Caco-2 (cell line): ENCODE data around the gene RHBDD1. TPM values are rescaled to one million over a fixed set of nuclear protein-coding genes. Genes with fewer than 3 reads are reported as not detected.

Experiments used
- BruUV-seq: library from RNA; stranded (reverse); fragments of 400-500 nt; replicated peaks from 2 replicates; lab custom pipeline; 2021; lab: Mats Ljungman, UMichigan
- CTCF ChIA-PET: fragments of 300-600 bp; sonication (Branson Sonifier 250); formaldehyde crosslinking; loops from one replicate; lab custom pipeline; 2022; ENCODE audit warnings: antibody characterized with exemption; lab: Charles Lee
- POLR2A ChIA-PET: fragments of 300-600 bp; sonication (Branson Sonifier 250); formaldehyde crosslinking; loops from one replicate; lab custom pipeline; 2022; ENCODE audit warnings: antibody characterized with exemption; lab: Charles Lee
- DNase-seq, 2 experiments: peaks; one replicate each; pipeline versions ENCODE4 v3.0.0 to v3.0.0-alpha.2; 2020 to 2022
- H3K27me3 ChIP-seq: replicated peaks from 2 replicates; pipeline ENCODE4 v1.6.0; 2011; ENCODE audit warnings: low read length; ENCODE audit not compliant: control insufficient read depth, insufficient read depth
- H3K36me3 ChIP-seq: 2 replicates; pipeline ENCODE4 v1.5.1; 2011; ENCODE audit warnings: low read length; ENCODE audit not compliant: control insufficient read depth, insufficient read depth
- H3K4me1 ChIP-seq: fragments of 250-450 bp; sonication (Bioruptor Pico); 2 replicates; pipeline ENCODE4 v1.5.1; 2020; ENCODE audit warnings: mild to moderate bottlenecking
- H3K4me3 ChIP-seq: 2 replicates; pipeline ENCODE4 v1.5.1; 2011; ENCODE audit warnings: low read depth, mild to moderate bottlenecking, control low read depth, low read length
- H3K9me3 ChIP-seq: fragments of 250-450 bp; sonication (Bioruptor Pico); 2 replicates; pipeline ENCODE4 v1.5.1; 2020; ENCODE audit warnings: mild to moderate bottlenecking, moderate library complexity
- H3K27ac Mint-ChIP-seq: one replicate; pipeline ENCODE4 v1.8.0; 2022; ENCODE audit warnings: mixed read lengths; ENCODE audit not compliant: unreplicated experiment
- H3K27me3 Mint-ChIP-seq: one replicate; pipeline ENCODE4 v1.8.0; 2022; ENCODE audit warnings: mixed read lengths; ENCODE audit not compliant: insufficient read depth, unreplicated experiment
- H3K36me3 Mint-ChIP-seq: one replicate; pipeline ENCODE4 v1.8.0; 2022; ENCODE audit warnings: mild to moderate bottlenecking, mixed read lengths; ENCODE audit not compliant: insufficient read depth, unreplicated experiment
- H3K4me1 Mint-ChIP-seq: one replicate; pipeline ENCODE4 v1.8.0; 2022; ENCODE audit warnings: low read depth, mixed read lengths; ENCODE audit not compliant: unreplicated experiment
- H3K4me3 Mint-ChIP-seq: one replicate; pipeline ENCODE4 v1.8.0; 2022; ENCODE audit warnings: mild to moderate bottlenecking, moderate library complexity, mixed read lengths; ENCODE audit not compliant: unreplicated experiment
- H3K9me3 Mint-ChIP-seq: one replicate; pipeline ENCODE4 v1.8.0; 2022; ENCODE audit warnings: mixed read lengths; ENCODE audit not compliant: unreplicated experiment
- CTCF ChIP-seq, 2 experiments: fragments of 200-600 bp in 1 of 2; IDR thresholded peaks; 1 replicate in 1 of 2; 2 replicates in 1 of 2; pipeline versions ENCODE4 v1.5.1 to v1.8.0; 2011 to 2022; ENCODE audit warnings: antibody characterized with exemption in 1 of 2, control low read depth in 1 of 2, inconsistent platforms in 1 of 2, low read depth in 1 of 2, low read length in 1 of 2, mild to moderate bottlenecking in 1 of 2, moderate library complexity in 1 of 2; ENCODE audit not compliant: insufficient read depth in 1 of 2, severe bottlenecking in 1 of 2, unreplicated experiment in 1 of 2
- intact Hi-C: fragments of 100-400 bp; cut with micrococcal nuclease; formaldehyde crosslinking; loops from one replicate; pipeline ENCODE4 v1.10.0; 2022; ENCODE audit not compliant: unreplicated experiment
- total RNA-seq: library from RNA; stranded (reverse); gene quantifications from 2 replicates; pipeline ENCODE4 v1.2.3, GENCODE V29; 2022

The RHBDD1 gene
- total RNA-seq, 1 experiment from 2014 or later, result 14.3 TPM

GRCh38 chr2:226877491-226877890 lies 41.6 kb downstream of the RHBDD1 start:
- H3K4me3 ChIP-seq, result no peak overlapping the region
- TF ChIP-seq CTCF (IDR thresholded peaks at IDR 0.05; ENCODE audit: insufficient read depth in 1 of 2, low read depth in 1 of 2, low read length in 1 of 2, severe bottlenecking in 1 of 2, unreplicated experiment in 1 of 2), result no peak
- no peak for DNase-seq
- no peaks in the 10 kb centered on the region for H3K4me1 ChIP-seq
- Mint-ChIP-seq H3K27me3 (no peaks in the 10 kb centered on the region), H3K4me3 (no peak overlapping the region), H3K36me3 (no peaks in the 10 kb centered on the region), H3K9me3 (no peaks in the 10 kb centered on the region), H3K4me1 (no peaks in the 10 kb centered on the region), H3K27ac (no peak overlapping the region)
- H3K36me3 ChIP-seq, result no peaks in the 10 kb centered on the region
- BruUV-seq, result no TSS peak
- no peaks in the 10 kb centered on the region for H3K27me3 ChIP-seq
- intact Hi-C loops, result no loop called here
- CTCF ChIA-PET, result no interaction called here
- POLR2A ChIA-PET, result no interaction called here
- no peaks in the 10 kb centered on the region for H3K9me3 ChIP-seq

GRCh38 chr2:226881287-226881686 lies 45.4 kb downstream of the RHBDD1 start:
- no peaks in the 10 kb centered on the region for H3K9me3 ChIP-seq
- CTCF ChIA-PET, result no interaction called here
- no peak for DNase-seq
- intact Hi-C loops, result no loop called here
- H3K4me3 ChIP-seq, result no peak overlapping the region
- TF ChIP-seq CTCF (IDR thresholded peaks at IDR 0.05; ENCODE audit: insufficient read depth in 1 of 2, low read depth in 1 of 2, low read length in 1 of 2, severe bottlenecking in 1 of 2, unreplicated experiment in 1 of 2), result no peak
- no TSS peak for BruUV-seq
- no peaks in the 10 kb centered on the region for H3K36me3 ChIP-seq
- Mint-ChIP-seq H3K27ac (no peak overlapping the region), H3K4me1 (no peaks in the 10 kb centered on the region), H3K36me3 (no peaks in the 10 kb centered on the region), H3K9me3 (no peaks in the 10 kb centered on the region), H3K4me3 (no peak overlapping the region), H3K27me3 (no peaks in the 10 kb centered on the region)
- no peaks in the 10 kb centered on the region for H3K4me1 ChIP-seq
- POLR2A ChIA-PET, result no interaction called here
- no peaks in the 10 kb centered on the region for H3K27me3 ChIP-seq

GRCh38 chr2:226882606-226883005 lies 46.8 kb downstream of the RHBDD1 start:
- CTCF ChIA-PET, result no interaction called here
- no peaks in the 10 kb centered on the region for H3K36me3 Mint-ChIP-seq
- no peak overlapping the region for H3K4me3 Mint-ChIP-seq
- intact Hi-C loops, result no loop called here
- DNase-seq, result no peak
- POLR2A ChIA-PET, result no interaction called here
- no peaks in the 10 kb centered on the region for H3K9me3 ChIP-seq
- H3K27me3 Mint-ChIP-seq, result no peaks in the 10 kb centered on the region
- no TSS peak for BruUV-seq
- no peaks in the 10 kb centered on the region for H3K4me1 Mint-ChIP-seq
- no peaks in the 10 kb centered on the region for H3K27me3 ChIP-seq
- H3K4me1 ChIP-seq, result no peaks in the 10 kb centered on the region
- no peak for TF ChIP-seq CTCF (IDR thresholded peaks at IDR 0.05; ENCODE audit: insufficient read depth in 1 of 2, low read depth in 1 of 2, low read length in 1 of 2, severe bottlenecking in 1 of 2, unreplicated experiment in 1 of 2)
- no peaks in the 10 kb centered on the region for H3K36me3 ChIP-seq
- H3K27ac Mint-ChIP-seq, result no peak overlapping the region
- no peaks in the 10 kb centered on the region for H3K9me3 Mint-ChIP-seq
- H3K4me3 ChIP-seq, result no peak overlapping the region
